ENCODE measurements around the gene ASCL5.
"Not testable (repeated sequence)": the region's sequence is repeated elsewhere in the genome, so short reads cannot be mapped to it uniquely, and the experiment has no call there.

Gene ASCL5, protein sequence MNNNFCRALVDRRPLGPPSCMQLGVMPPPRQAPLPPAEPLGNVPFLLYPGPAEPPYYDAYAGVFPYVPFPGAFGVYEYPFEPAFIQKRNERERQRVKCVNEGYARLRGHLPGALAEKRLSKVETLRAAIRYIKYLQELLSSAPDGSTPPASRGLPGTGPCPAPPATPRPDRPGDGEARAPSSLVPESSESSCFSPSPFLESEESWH

DNA sequence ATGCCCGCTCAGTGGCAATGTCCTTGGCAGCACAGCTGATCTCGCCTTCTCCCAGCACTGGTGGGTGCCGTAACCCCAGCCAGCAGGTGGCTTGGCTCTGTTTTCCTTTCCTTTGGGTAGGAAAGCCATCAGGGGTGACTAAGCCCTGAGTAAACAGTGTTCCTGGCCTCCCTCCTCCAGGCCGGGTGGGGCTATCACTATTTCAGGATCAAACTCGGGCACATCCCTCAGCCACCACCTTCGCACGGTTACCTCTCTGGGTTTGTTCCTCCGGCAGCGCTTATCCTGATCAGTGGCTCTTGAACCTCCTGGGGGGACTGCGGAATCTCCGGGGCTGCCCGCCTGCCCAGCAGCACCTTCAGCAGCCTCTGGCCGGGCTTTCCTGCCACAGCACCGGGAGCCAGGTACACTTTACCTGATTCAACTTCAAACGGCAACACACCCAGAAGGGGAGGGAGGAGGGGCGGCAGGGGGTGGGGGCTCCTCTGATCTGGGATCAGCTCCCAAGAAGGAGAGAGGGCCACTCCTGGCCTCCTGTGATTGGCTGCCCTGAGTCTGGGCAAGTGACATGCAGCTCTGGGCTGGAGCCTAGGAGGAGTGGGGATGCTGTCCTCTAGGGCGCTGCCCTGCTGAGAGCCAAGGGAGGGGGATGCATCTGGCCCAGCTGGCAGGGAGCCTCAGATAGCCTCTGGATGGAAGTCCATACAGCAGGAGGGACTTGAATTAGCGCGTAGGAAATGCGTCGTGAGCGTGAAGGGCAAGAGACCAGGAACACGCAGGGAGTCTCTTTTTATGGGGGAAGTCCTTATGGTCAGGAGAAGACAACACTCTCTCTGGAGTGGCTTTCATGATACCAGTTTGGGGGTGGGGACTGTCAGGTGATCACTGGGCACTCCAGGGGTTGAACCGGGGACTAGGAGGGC is at the start of gene ASCL5:
Gene ASCL5, minus strand, starts transcription at position 353 of the 923 bp plus-strand sequence. CDS start 11,812 bp downstream, outside the sequence.
- no peak for DNase-seq

DNA sequence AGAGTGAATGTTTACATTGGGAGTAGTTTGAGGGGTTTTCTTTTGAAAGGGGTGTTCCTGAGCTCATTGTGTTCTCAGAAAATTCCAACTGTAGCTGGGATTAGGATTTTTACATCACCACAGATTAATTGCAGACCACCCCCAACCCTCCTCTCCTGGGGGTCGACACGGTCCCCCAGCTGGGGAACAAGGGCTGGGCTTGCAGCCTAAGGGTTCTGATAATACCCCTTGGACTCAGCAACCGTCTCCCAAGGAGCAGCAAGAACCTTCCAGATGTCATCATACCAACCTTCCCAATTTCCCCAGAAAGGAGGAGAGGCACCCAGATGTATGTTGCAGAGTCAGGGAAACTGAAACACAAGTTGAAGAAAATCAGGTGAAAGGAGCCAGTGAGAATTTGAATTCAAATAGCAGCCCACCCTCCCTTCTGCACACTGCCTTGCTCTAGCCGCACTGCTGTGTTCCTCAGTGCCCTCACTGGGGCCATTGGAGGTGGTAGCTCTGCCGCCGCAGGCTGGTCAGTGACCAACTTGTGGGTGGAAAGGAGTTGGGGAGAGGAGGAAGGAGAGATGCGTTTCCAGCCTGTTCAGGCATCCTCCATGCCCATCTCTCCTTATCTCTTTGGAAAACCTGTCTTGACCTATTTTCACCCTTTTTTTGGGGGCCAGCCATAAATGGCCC is 49.0 kb upstream of the ASCL5 start:
- DNase-seq = no peak

GRCh38 chr1:201173736-201174135 is 46.8 kb upstream of the ASCL5 start:
- no peak for DNase-seq

- no peak for DNase-seq
Measured at GRCh38 chr1:201172999-201173610, 46.1 kb upstream of the ASCL5 start.

- DNase-seq = no peak
Measured at GRCh38 chr1:201172326-201172725, 45.3 kb upstream of the ASCL5 start.

- peak; percentile 29 for DNase-seq
Measured at GRCh38 chr1:201171063-201172036, 44.4 kb upstream of the ASCL5 start.

DNA sequence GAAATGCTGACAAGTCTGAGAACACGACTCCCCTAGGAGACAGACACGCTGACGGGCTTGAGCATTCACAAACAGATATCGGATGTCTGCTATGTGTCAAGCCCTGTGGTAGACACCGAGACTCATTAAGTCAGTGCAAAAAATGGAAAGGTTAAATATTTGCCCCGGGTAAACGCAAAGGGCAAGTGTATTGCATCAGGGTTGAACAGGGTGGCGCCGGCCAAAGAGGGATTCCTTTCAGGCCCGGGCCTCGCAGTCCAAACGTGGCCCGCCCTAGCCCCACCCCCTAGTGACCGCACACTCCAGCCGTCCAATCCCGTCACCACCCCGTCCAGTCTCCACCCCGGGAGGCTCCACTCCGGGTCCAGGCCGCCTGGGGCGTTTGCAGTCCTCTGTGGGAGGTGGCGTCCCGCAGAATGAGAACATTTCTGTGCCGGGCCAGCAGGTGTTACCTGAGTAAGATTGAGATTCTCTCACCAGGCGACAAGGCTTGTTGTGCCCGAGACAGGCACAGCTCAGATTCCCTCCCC is 43.6 kb upstream of the ASCL5 start:
- peak; percentile 81 for DNase-seq

DNA sequence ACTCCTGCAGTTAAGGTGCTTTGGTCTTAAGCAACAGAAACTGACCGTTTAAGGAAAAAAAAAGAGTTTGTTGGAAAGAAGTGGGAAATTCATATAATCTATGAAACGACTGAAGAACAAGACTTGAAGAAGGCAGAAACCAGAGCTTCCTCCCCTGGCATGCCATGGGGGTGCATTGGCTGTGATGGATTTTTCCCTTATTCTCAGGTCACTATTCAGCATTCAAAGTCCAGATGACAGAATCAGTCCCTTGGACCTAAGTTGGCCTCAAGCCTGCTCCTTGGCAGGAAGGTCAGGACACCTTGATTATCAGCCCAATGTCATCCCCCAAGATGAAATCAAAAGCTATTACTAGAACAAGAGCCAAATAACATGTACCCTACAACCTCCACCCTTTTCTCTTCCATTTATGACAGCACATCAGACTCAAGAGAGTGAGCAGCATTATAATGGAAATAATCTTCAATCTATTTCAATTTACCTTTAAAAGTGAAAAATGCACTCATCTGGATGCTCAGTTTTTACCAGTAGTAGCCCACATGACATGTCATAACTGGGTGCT is 43.1 kb upstream of the ASCL5 start:
- no peak for DNase-seq

- DNase-seq = no peak
Measured at GRCh38 chr1:201169203-201169602, 42.2 kb upstream of the ASCL5 start.

- DNase-seq = no peak
Measured at GRCh38 chr1:201167041-201167991, 40.3 kb upstream of the ASCL5 start.

DNA sequence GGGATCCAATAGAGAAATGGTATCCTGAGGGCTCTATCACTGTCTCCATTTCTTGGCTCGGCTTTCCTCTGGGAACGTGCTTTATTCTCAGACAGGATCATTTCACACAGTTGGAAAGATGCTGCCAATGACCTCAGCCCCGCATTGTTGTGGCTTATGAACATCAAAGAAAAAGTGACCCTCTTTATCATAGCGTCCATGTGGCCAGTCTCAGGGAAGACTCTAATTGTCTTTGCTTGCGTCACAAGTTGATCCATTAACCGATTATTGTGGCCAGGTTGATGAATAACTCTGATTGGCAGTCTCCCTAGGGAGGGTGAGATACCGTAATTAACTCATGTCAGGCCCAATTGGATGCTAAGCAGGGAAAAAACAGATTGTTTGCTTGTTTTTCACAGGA is 37.7 kb upstream of the ASCL5 start:
- DNase-seq = no peak

- DNase-seq = no peak
Measured at GRCh38 chr1:201163707-201164106, 36.7 kb upstream of the ASCL5 start.

GRCh38 chr1:201163036-201163435 is 36.1 kb upstream of the ASCL5 start:
- DNase-seq = not testable (repeated sequence)

DNA sequence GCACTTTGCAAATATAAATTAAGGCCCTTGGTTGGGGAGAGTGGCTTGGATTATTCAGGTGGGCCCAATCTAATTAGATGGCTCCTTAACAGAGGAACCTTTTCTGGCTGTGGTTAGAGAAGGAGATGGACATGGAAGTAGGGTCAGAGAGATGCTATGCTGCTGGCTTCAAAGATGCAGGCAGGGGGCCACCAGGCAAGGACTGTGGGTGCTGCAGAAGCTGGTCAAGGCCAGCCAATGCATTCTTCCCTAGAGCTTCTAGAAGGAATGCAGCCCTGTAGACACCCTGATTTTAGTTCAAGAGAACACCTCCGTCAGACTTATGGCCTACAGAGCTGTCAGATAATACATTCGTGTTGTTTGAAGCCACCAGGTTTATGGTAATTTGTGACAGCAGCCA is 31.0 kb upstream of the ASCL5 start:
- no peak for DNase-seq

GRCh38 chr1:201156819-201157218 is 29.8 kb upstream of the ASCL5 start:
- DNase-seq = no peak

DNA sequence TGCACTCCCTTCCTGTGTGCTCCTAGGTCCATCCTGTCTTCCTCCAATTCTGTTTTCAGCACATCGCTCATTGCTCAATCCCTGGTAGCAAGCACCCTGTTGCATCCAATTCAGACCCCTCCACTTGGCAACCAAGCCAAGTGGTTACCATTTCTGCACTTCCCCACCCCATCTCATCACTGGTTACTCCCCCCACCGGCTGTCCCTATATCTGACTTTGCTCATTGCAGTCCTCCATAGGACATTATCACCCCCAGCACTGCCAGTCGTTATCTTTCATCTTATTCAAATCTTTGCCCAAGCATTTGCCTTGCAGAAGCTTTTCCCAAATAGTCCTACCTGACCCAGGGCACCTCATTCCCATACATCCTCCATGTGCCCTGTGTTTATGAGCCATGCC is 29.4 kb upstream of the ASCL5 start:
- no peak for DNase-seq

GRCh38 chr1:201155354-201155753 is 28.4 kb upstream of the ASCL5 start:
- DNase-seq = no peak

- DNase-seq = peak; percentile 96
Measured at GRCh38 chr1:201154389-201155165, 27.6 kb upstream of the ASCL5 start, which contains the start of gene TMEM9. TSS of gene TMEM9 (minus strand) at chr1:201154474. CDS start at chr1:201153923, 551 bp downstream.
